Measurements from ENCODE around the gene HSPB6.

DNA sequence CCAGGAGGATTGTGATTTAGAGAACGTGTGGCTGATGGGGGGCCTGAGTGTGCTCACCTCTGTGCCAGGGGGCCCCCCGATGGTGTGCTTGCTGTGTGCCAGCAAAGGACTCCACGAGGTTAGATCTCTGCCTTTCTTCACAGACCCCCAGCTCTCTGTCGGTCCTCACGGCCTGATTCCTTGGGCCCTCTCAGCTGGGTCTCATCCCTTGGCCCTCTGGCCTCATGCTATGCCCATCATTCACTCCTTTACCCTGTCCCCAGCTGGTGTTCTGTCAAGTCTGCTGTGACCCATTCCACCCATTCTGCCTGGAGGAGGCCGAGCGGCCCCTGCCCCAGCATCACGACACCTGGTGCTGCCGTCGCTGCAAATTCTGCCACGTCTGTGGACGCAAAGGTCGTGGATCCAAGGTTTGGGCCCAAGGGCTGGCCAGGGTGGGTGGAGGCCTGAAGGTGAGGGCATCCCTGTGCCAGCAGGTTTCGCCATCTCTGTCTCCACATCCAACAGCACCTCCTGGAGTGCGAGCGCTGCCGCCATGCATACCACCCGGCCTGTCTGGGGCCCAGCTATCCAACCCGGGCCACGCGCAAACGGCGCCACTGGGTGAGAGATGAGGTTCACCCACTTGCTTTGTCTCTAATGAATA lies 31.5 kb downstream of the HSPB6 start:
- no peak for TF ChIP-seq EZH2 (IDR thresholded peaks at IDR 0.05; ENCODE audit: low read depth, low read length, severe bottlenecking)
- TF ChIP-seq, protein P1, sequence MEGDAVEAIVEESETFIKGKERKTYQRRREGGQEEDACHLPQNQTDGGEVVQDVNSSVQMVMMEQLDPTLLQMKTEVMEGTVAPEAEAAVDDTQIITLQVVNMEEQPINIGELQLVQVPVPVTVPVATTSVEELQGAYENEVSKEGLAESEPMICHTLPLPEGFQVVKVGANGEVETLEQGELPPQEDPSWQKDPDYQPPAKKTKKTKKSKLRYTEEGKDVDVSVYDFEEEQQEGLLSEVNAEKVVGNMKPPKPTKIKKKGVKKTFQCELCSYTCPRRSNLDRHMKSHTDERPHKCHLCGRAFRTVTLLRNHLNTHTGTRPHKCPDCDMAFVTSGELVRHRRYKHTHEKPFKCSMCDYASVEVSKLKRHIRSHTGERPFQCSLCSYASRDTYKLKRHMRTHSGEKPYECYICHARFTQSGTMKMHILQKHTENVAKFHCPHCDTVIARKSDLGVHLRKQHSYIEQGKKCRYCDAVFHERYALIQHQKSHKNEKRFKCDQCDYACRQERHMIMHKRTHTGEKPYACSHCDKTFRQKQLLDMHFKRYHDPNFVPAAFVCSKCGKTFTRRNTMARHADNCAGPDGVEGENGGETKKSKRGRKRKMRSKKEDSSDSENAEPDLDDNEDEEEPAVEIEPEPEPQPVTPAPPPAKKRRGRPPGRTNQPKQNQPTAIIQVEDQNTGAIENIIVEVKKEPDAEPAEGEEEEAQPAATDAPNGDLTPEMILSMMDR (IDR thresholded peaks at IDR 0.05; ENCODE audit: control extremely low read depth in 1 of 3, insufficient read depth in 1 of 3, low read depth in 1 of 3, low read length in 3 of 3): no peak

Measured in H1 (cell line).